Progenitor cell of endocrine pancreas (in vitro differentiated cells): Measurements from ENCODE around the gene KHDC4. TPM values are rescaled to one million over a fixed set of nuclear protein-coding genes. Genes with fewer than 3 reads are reported as not detected.

Experiments used
- DNase-seq: peaks from one replicate; pipeline ENCODE4 v3.0.0; 2021; ENCODE audit warnings: low spot score; ENCODE audit not compliant: unreplicated experiment
- H3K27ac Mint-ChIP-seq: 2 replicates; pipeline ENCODE4 v1.8.0; 2021; ENCODE audit warnings: mild to moderate bottlenecking, moderate library complexity, mixed read lengths
- H3K27me3 Mint-ChIP-seq: 2 replicates; pipeline ENCODE4 v1.8.0; 2021; ENCODE audit warnings: mixed read lengths
- H3K36me3 Mint-ChIP-seq: 2 replicates; pipeline ENCODE4 v1.8.0; 2022; ENCODE audit warnings: mixed read lengths; ENCODE audit not compliant: insufficient read depth
- H3K4me1 Mint-ChIP-seq: 2 replicates; pipeline ENCODE4 v1.8.0; 2021; ENCODE audit warnings: low read depth, mixed read lengths
- H3K4me3 Mint-ChIP-seq: 2 replicates; pipeline ENCODE4 v1.8.0; 2021; ENCODE audit warnings: low read depth, mild to moderate bottlenecking, moderate library complexity, mixed read lengths
- H3K9me3 Mint-ChIP-seq: 2 replicates; pipeline ENCODE4 v1.8.0; 2021; ENCODE audit warnings: low read depth, mixed read lengths
- microRNA-seq: library from miRNA; unstranded; fragments of <30 nt; microRNA quantifications from one replicate; pipeline ENCODE4 v1.1.0, GENCODE V29; 2020; ENCODE audit warnings: borderline number of aligned reads; ENCODE audit not compliant: unreplicated experiment
- total RNA-seq: library from RNA; stranded (reverse); gene quantifications from 2 replicates; pipeline ENCODE4 v1.2.1, GENCODE V29; 2021
- TF ChIP-seq, protein P1 (sequence below): fragments of 200-600 bp; sonication (generic); IDR thresholded peaks from one replicate; pipeline ENCODE4 v1.5.0; 2021; ENCODE audit warnings: antibody characterized with exemption, mild to moderate bottlenecking; ENCODE audit not compliant: unreplicated experiment

Gene KHDC4
- total RNA-seq, 1 donor from 2014 or later, result 67.6 TPM

DNA sequence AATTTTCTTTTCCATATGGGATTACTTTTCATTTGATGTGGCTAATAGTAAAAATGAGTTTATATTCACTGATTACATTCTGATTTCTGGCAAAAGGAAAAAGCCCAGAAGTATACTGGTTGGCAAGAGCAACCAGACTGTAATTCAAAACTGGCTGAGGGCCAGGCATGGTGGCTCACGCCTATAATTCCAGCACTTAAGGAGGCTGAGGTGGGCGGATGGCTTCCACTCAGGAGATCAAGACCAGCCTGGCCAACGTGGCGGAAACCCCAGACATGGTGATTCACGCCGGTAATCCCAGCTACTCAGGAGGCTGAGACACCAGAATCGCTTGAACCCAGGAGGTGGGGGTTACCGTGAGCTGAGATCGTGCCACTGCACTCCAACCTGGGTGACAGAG is 60.4 kb downstream of the KHDC4 start:
- Mint-ChIP-seq H3K4me1 (no peaks in the 10 kb centered on the region), H3K9me3 (no peaks in the 10 kb centered on the region), H3K27ac (no peak overlapping the region), H3K36me3 (no peaks in the 10 kb centered on the region), H3K27me3 (peaks cover 16% of the 10 kb centered on the region), H3K4me3 (no peak overlapping the region)
- DNase-seq, result no peak
- TF ChIP-seq, protein P1, sequence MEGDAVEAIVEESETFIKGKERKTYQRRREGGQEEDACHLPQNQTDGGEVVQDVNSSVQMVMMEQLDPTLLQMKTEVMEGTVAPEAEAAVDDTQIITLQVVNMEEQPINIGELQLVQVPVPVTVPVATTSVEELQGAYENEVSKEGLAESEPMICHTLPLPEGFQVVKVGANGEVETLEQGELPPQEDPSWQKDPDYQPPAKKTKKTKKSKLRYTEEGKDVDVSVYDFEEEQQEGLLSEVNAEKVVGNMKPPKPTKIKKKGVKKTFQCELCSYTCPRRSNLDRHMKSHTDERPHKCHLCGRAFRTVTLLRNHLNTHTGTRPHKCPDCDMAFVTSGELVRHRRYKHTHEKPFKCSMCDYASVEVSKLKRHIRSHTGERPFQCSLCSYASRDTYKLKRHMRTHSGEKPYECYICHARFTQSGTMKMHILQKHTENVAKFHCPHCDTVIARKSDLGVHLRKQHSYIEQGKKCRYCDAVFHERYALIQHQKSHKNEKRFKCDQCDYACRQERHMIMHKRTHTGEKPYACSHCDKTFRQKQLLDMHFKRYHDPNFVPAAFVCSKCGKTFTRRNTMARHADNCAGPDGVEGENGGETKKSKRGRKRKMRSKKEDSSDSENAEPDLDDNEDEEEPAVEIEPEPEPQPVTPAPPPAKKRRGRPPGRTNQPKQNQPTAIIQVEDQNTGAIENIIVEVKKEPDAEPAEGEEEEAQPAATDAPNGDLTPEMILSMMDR, result no peak

DNA sequence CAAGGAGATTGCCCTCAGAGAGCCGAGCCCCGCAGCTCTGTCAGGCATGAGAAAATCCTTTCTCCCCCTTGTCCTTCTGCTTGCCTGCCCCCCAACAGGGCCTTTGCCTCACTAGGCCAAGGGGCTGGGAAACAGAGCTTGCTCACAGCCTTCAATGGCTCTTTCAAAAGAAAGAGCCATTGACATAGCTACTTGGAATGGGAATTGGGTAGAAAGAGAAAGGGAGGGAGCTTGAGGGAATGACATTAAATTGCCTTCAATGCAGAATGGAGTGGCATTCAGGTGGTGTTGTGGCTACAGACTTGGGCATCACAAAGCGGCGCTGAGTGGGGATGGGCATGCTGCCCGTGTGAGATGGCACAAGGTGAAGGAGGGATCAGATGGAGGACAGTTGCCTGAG is 61.7 kb downstream of the KHDC4 start:
- Mint-ChIP-seq H3K27me3 (peaks cover 15% of the 10 kb centered on the region), H3K4me3 (no peak overlapping the region), H3K27ac (no peak overlapping the region), H3K9me3 (no peaks in the 10 kb centered on the region), H3K4me1 (no peaks in the 10 kb centered on the region), H3K36me3 (no peaks in the 10 kb centered on the region)
- DNase-seq, result no peak
- TF ChIP-seq, protein P1, result no peak

DNA sequence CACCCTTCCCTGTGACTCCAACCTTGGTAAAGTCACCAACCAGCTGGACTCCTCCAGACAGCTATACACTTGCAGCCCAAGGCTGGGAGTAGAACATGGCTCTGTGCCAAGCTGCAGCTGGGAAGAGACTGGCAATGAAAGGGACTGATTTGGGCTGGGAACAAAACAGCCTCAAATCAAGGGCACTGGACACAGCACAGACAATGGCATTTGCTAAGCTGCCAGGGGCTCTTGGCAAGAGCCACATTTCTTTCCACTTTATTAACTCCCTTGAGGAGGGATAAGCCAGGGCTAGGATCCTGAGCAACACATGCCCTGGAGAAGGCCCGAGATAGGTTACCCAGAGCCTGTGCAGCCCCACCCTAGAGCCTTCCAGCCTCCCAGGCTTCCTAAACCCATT is 62.8 kb downstream of the KHDC4 start:
- Mint-ChIP-seq H3K27ac (no peak overlapping the region), H3K4me3 (no peak overlapping the region), H3K4me1 (no peaks in the 10 kb centered on the region), H3K36me3 (no peaks in the 10 kb centered on the region), H3K27me3 (peaks cover 18% of the 10 kb centered on the region), H3K9me3 (no peaks in the 10 kb centered on the region)
- no peak for DNase-seq
- TF ChIP-seq, protein P1, result no peak

DNA sequence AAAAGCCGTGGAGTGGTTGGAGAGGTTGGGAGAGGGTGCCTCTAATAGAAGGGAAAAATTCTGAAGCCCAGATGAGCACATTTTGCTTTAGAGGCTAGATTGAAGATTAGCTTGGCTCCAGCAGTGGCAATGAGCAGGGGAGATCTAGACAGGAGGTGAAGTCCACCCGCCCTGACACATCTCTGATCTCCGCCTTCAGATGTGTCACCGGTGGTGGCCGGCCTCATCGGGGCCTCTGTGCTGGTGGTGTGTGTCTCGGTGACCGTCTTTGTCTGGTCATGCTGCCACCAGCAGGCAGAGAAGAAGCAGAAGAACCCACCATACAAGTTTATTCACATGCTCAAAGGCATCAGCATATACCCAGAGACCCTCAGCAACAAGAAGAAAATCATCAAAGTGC is 66.4 kb downstream of the KHDC4 start:
- no peaks in the 10 kb centered on the region for H3K4me1 Mint-ChIP-seq
- peaks cover 17% of the 10 kb centered on the region for H3K27me3 Mint-ChIP-seq
- H3K27ac Mint-ChIP-seq, result no peak overlapping the region
- no peaks in the 10 kb centered on the region for H3K36me3 Mint-ChIP-seq
- no peaks in the 10 kb centered on the region for H3K9me3 Mint-ChIP-seq
- TF ChIP-seq, protein P1, result no peak
- DNase-seq, result no peak
- no peak overlapping the region for H3K4me3 Mint-ChIP-seq

DNA sequence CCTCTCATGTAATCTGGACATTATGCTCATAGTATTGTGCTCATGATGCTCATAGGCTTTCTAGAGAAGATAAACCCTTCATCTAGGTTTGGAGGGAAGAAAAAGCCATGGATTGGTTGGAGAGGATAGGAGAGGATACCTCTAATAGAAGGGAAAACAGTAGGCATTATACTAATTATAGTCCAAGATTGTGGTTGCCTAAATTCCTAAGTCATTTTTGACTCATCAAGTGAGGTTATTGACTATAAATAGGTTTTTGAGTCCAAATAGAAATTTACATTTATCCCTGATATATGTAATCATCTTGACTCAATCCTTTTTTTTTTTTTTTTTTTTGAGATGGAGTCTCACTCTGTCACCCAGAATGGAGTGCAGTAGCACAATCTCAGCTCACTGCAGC is 69.8 kb downstream of the KHDC4 start:
- Mint-ChIP-seq H3K27ac (no peak overlapping the region), H3K27me3 (peaks cover 24% of the 10 kb centered on the region), H3K4me1 (no peaks in the 10 kb centered on the region), H3K9me3 (no peaks in the 10 kb centered on the region), H3K36me3 (no peaks in the 10 kb centered on the region), H3K4me3 (no peak overlapping the region)
- no peak for DNase-seq
- TF ChIP-seq, protein P1, result no peak

Small RNAs within 50 kb of the gene (microRNA-seq; reads per million reads assigned to microRNA genes)
- gene MIR6738, result not detected

Other genes starting within 250 kb of the KHDC4 start
- 54.6 and 56.2 TPM in 2 replicates for gene YY1AP1, start 245.6 kb downstream of the KHDC4 start, total RNA-seq
- gene DAP3, start 245.3 kb downstream of the KHDC4 start, total RNA-seq, result 121 and 126 TPM in 2 replicates
- 69.4 and 73.2 TPM in 2 replicates for gene GON4L, start 77.2 kb downstream of the KHDC4 start, total RNA-seq
- gene SYT11, start 74.8 kb downstream of the KHDC4 start, total RNA-seq, result 1.7 and 2.0 TPM in 2 replicates
- 28.3 and 30.1 TPM in 2 replicates for gene RIT1, start 23.1 kb downstream of the KHDC4 start, total RNA-seq
- not detected in 2 replicates for gene RXFP4, start 7.2 kb upstream of the KHDC4 start, total RNA-seq
- 103 and 111 TPM in 2 replicates for gene ARHGEF2, start 44.1 kb upstream of the KHDC4 start, total RNA-seq
- 299 and 301 TPM in 2 replicates for gene SSR2, start 86.5 kb upstream of the KHDC4 start, total RNA-seq
- 94.2 and 97.8 TPM in 2 replicates for gene UBQLN4, start 119.4 kb upstream of the KHDC4 start, total RNA-seq
- gene LAMTOR2, start 120.4 kb upstream of the KHDC4 start, total RNA-seq, result 61.0 and 63.0 TPM in 2 replicates
- 93.8 and 99.1 TPM in 2 replicates for gene RAB25, start 126.7 kb upstream of the KHDC4 start, total RNA-seq
- gene MEX3A, start 148.1 kb upstream of the KHDC4 start, total RNA-seq, result 112 and 113 TPM in 2 replicates
- gene LMNA, start 180.3 kb upstream of the KHDC4 start, total RNA-seq, result 83.5 and 92.7 TPM in 2 replicates
- gene SEMA4A, start 219.2 kb upstream of the KHDC4 start, total RNA-seq, result 2.1 and 3.7 TPM in 2 replicates